ENCODE results near the gene FUT8. TPM values are rescaled to one million over a fixed set of nuclear protein-coding genes. Genes with fewer than 3 reads are reported as not detected.

FUT8 gene
- total and polyA plus RNA-seq, 9 donors: 18.1 to 51.1 (median 27.4) TPM

DNA sequence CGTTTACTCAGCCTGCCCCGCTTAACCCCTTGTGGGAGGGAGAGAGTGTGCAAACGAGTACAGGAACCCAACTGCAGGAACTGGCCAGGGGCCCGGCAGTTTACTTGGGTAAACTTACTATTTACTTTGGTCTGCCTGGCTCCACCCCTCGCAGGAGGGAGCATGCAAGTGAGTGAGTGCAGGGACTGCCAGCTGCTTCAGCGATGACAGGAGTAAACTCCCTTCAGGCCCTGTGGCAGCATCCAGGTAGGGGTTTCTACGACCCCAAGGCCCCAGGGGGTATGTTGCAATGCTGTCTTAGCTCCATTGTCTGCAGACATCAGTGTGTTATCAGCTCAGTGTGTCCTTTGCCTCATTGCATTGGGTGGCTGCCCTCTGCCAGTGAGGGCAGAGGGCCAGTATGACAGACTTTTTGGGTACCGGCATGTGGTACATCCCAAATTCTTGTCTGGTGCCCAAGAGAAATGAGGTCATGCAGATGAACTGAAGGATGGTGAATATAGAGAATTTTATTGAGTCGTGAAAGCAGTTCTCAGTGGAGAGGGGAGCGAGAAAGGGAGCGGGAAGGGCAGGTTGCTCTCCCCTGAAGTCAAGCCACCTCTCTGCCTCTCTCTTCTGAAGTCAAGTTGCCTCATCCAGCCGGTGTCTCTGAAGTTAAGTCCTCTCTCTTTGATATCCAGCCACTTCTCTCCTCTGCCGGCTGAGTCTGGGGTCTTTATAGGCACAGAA is 181.8 kb downstream of the FUT8 start:
- H3K4me1 ChIP-seq (ENCODE audit: insufficient read depth): no peaks in the 10 kb centered on the region
- H3K9me3 ChIP-seq: no peaks in the 10 kb centered on the region
- no peak overlapping the region for H3K27ac ChIP-seq
- no peak for DNase-seq
- TF ChIP-seq, protein P1, sequence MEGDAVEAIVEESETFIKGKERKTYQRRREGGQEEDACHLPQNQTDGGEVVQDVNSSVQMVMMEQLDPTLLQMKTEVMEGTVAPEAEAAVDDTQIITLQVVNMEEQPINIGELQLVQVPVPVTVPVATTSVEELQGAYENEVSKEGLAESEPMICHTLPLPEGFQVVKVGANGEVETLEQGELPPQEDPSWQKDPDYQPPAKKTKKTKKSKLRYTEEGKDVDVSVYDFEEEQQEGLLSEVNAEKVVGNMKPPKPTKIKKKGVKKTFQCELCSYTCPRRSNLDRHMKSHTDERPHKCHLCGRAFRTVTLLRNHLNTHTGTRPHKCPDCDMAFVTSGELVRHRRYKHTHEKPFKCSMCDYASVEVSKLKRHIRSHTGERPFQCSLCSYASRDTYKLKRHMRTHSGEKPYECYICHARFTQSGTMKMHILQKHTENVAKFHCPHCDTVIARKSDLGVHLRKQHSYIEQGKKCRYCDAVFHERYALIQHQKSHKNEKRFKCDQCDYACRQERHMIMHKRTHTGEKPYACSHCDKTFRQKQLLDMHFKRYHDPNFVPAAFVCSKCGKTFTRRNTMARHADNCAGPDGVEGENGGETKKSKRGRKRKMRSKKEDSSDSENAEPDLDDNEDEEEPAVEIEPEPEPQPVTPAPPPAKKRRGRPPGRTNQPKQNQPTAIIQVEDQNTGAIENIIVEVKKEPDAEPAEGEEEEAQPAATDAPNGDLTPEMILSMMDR (IDR thresholded peaks at IDR 0.05): no peak
- TF ChIP-seq POLR2A (IDR thresholded peaks at IDR 0.05): no peak
- no peak for TF ChIP-seq EP300 (IDR thresholded peaks at IDR 0.05)
- WGBS, 3 donors: 87 to 88% (median 88%) methylated on average over 13 of the region's 13 CpGs
- intact Hi-C loops (cut with DNase I): no loop called here
- H3K27me3 ChIP-seq: no peaks in the 10 kb centered on the region
- no peaks in the 10 kb centered on the region for H3K36me3 ChIP-seq
- H3K4me3 ChIP-seq: no peak overlapping the region

DNA sequence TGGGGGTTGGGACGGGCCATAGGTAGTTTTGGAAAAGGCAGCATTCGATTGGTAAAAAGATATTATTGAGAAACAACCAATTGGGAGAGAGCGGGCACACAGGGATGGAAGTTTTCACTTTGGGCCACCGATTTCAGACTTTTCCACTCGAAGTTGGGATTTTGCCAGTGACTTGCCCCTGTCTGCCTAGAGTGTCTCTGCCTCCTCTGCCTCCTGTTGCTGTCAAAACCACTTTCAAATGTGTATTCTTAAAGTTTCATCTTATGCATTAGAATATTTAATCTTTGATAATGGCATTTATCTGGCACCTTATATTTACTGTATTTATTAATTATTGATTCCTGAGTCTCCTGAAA is 182.3 kb downstream of the FUT8 start:
- H3K9me3 ChIP-seq: no peaks in the 10 kb centered on the region
- no peak overlapping the region for H3K4me3 ChIP-seq
- intact Hi-C loops (cut with DNase I): no loop called here
- no peak for DNase-seq
- no peaks in the 10 kb centered on the region for H3K4me1 ChIP-seq (ENCODE audit: insufficient read depth)
- H3K27me3 ChIP-seq: no peaks in the 10 kb centered on the region
- no peak overlapping the region for H3K27ac ChIP-seq
- H3K36me3 ChIP-seq: no peaks in the 10 kb centered on the region
- TF ChIP-seq, protein P1 (IDR thresholded peaks at IDR 0.05): no peak
- WGBS, 3 donors: 87 to 98% (median 97%) methylated on average over 5 of the region's 5 CpGs

DNA sequence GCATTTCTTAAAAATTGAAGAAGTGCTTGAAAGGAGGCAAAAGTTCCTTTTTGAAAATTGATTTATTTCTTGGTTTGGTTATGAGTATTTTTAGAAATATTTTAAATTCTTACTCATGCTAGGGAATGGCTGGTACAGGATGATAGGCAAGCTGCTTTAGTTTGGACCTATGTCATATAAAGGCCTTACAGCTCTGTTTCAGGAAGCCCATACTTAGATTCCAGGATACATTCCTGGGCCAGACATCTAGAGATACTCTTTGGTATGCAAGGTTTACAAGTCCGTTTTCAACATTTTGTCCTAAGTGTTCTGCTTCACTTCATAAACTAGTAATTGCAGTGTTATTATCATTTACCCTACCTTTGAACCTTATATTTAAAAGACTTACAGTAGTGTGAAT is 186.8 kb downstream of the FUT8 start:
- H3K9me3 ChIP-seq: no peaks in the 10 kb centered on the region
- no peaks in the 10 kb centered on the region for H3K36me3 ChIP-seq
- H3K4me1 ChIP-seq (ENCODE audit: insufficient read depth): no peaks in the 10 kb centered on the region
- TF ChIP-seq EP300 (IDR thresholded peaks at IDR 0.05) (no peak), POLR2A (IDR thresholded peaks at IDR 0.05) (no peak)
- TF ChIP-seq, protein P1 (IDR thresholded peaks at IDR 0.05): no peak
- H3K27me3 ChIP-seq: no peaks in the 10 kb centered on the region
- DNase-seq: no peak
- H3K27ac ChIP-seq: no peak overlapping the region
- H3K4me3 ChIP-seq: no peak overlapping the region
- 0 to 2% (median 0%) methylated on average over 1 of the region's 1 CpG for WGBS, 3 donors
- intact Hi-C loops (cut with DNase I): no loop called here

- intact Hi-C loops (cut with DNase I): no loop called here
- no peak for TF ChIP-seq EP300 (IDR thresholded peaks at IDR 0.05)
Measured at GRCh38 chr14:65600742-65601141, 188.2 kb downstream of the FUT8 start.

GRCh38 chr14:65604535-65604934 is 192.0 kb downstream of the FUT8 start:
- DNase-seq: no peak
- Histone ChIP-seq H3K36me3 (no peaks in the 10 kb centered on the region), H3K4me3 (no peak overlapping the region), H3K27ac (no peak overlapping the region), H3K4me1 (ENCODE audit: insufficient read depth) (no peaks in the 10 kb centered on the region), H3K27me3 (no peaks in the 10 kb centered on the region), H3K9me3 (no peaks in the 10 kb centered on the region)
- intact Hi-C loops (cut with DNase I): no loop called here
- no peak for TF ChIP-seq EP300 (IDR thresholded peaks at IDR 0.05)
- TF ChIP-seq, protein P1 (IDR thresholded peaks at IDR 0.05): no peak
- TF ChIP-seq POLR2A (IDR thresholded peaks at IDR 0.05): no peak

More at GRCh38 chr14:65600742-65601141, 188.2 kb downstream of the FUT8 start:
- Histone ChIP-seq H3K4me1 (ENCODE audit: insufficient read depth) (no peaks in the 10 kb centered on the region), H3K4me3 (no peak overlapping the region), H3K27me3 (no peaks in the 10 kb centered on the region), H3K27ac (no peak overlapping the region), H3K36me3 (no peaks in the 10 kb centered on the region), H3K9me3 (no peaks in the 10 kb centered on the region)
- 89 to 93% (median 93%) methylated on average over 3 of the region's 3 CpGs for WGBS, 3 donors
- DNase-seq: no peak
